Memory B cell (primary cell): ENCODE data around the gene EPS8L3.

ENCODE experiments used
- ATAC-seq: fragments of 150-1000 bp; cut with Tn5 transposase; 2 replicates; pipeline ENCODE4 v1.10.0; 2021; ENCODE audit warnings: low read depth, mild to moderate bottlenecking, moderate library complexity
- DNase-seq, 2 donors: peaks; one replicate each; pipeline ENCODE4 v3.0.0; 2022; ENCODE audit warnings: low spot score in 2 of 2
- H3K27ac Mint-ChIP-seq: one replicate; pipeline ENCODE4 v1.8.0; 2022; ENCODE audit warnings: mild to moderate bottlenecking, moderate library complexity, mixed read lengths
- H3K27me3 Mint-ChIP-seq: one replicate; pipeline ENCODE4 v1.8.0; 2022; ENCODE audit warnings: mixed read lengths
- H3K36me3 Mint-ChIP-seq: one replicate; pipeline ENCODE4 v1.8.0; 2022; ENCODE audit warnings: mild to moderate bottlenecking, mixed read lengths
- H3K4me1 Mint-ChIP-seq: one replicate; pipeline ENCODE4 v1.8.0; 2022; ENCODE audit warnings: mixed read lengths
- H3K4me3 Mint-ChIP-seq: one replicate; pipeline ENCODE4 v1.8.0; 2022; ENCODE audit warnings: mild to moderate bottlenecking, moderate library complexity, mixed read lengths
- H3K9me3 Mint-ChIP-seq: one replicate; pipeline ENCODE4 v1.8.0; 2022; ENCODE audit warnings: mixed read lengths

Gene EPS8L3

DNA sequence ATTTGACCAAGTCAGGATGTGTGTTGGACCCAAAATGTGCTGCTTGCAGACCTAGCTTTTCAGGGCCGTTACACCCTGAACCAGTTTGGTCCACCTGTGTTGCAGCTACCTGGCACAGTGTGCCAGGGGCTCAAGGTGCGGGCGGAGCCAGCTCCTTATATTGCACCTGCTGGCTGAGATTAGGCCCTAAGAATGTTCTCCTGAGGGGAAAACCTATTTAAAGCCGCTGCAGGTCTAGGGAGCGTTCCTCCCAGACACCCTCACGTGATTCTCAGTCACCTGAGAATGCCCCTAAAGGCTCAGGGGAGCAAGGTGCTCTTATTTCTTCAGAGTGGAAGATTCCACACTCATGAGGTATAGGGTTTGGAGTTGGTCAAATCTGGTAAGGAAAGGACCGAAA, 34.9 kb downstream of the EPS8L3 start:
- no peaks in the 10 kb centered on the region for H3K4me1 Mint-ChIP-seq
- H3K27me3 Mint-ChIP-seq, result peaks cover 8% of the 10 kb centered on the region
- DNase-seq, result no peak
- H3K36me3 Mint-ChIP-seq, result no peaks in the 10 kb centered on the region
- ATAC-seq, result no peak
- H3K9me3 Mint-ChIP-seq, result no peaks in the 10 kb centered on the region
- H3K27ac Mint-ChIP-seq, result no peak overlapping the region
- no peak overlapping the region for H3K4me3 Mint-ChIP-seq

DNA sequence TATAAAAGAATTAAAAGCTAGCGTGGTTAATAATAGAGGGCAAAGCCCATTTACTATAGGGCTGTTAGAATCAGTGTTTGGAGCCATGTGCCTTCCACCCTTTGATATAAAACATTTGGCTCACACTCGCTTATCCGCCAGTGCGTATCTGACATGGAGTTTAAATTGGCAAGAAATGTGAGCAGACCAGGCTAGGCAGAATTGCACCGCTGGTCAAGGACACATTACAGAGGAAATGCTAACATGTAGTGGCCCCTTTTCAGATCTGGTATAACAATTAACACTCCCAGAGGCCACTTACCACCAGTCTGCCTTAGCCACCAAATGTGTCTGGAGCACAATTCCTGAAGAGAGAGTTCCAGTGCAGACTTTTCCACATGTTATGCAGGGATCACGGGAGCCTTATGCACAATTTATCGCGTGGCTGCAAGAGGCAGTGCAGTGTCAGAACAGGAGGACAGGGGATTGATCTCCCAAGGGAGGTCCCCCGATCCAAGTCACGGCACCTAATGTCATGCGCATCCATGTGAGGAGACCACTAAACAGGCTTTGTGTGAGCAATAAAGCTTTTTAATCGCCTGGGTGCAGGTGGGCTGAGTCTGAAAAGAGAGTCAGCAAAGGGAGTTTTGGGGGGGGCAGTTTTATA, 36.9 kb downstream of the EPS8L3 start:
- ATAC-seq (no peak), DNase-seq (no peak)
- Mint-ChIP-seq H3K27me3 (peaks cover 8% of the 10 kb centered on the region), H3K36me3 (no peaks in the 10 kb centered on the region), H3K27ac (no peak overlapping the region), H3K4me3 (no peak overlapping the region), H3K9me3 (no peaks in the 10 kb centered on the region), H3K4me1 (no peaks in the 10 kb centered on the region)

DNA sequence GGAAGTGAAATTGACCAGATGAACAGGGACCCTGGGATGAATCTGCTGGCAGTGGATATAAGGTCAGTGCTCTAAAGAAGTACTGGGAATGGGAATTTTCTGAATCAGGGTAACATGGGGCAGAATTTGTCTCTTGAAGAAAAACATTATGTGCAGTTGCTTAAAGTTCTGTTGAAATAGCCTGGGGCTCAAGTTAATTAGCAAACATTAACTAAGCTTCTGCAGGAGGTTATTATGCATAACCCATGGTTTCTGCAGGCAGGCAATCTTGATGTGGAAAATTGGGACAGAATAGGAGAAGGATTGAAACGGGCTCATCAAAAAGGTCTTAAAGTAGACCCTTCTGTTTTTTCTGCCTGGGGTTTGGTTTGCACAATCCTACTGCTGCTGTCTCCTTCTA, 37.7 kb downstream of the EPS8L3 start:
- no peak for ATAC-seq
- H3K27me3 Mint-ChIP-seq, result peaks cover 8% of the 10 kb centered on the region
- no peaks in the 10 kb centered on the region for H3K9me3 Mint-ChIP-seq
- no peak for DNase-seq
- H3K4me3 Mint-ChIP-seq, result no peak overlapping the region
- H3K36me3 Mint-ChIP-seq, result no peaks in the 10 kb centered on the region
- no peak overlapping the region for H3K27ac Mint-ChIP-seq
- no peaks in the 10 kb centered on the region for H3K4me1 Mint-ChIP-seq

DNA sequence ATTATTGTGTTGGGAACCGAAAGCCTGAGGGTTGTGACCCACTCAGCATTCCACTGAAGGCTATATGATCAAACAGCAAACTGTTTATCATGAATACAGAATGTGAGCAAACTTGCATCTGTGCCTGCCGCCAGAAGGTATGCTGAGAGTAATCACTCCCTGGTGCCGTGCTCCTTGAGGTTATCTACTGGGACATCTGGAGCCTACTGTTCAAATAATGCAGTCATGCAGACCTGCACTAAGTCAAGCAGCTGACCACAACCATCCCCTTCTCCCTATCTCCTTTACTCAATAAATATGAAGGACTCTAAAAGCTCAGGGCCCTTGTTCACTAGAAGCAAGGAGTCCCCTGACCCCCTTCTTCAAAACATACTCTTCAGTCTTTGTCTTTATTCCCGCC, 38.2 kb downstream of the EPS8L3 start:
- Mint-ChIP-seq H3K4me3 (no peak overlapping the region), H3K9me3 (no peaks in the 10 kb centered on the region), H3K4me1 (no peaks in the 10 kb centered on the region), H3K36me3 (no peaks in the 10 kb centered on the region), H3K27me3 (peaks cover 7% of the 10 kb centered on the region), H3K27ac (no peak overlapping the region)
- no peak for ATAC-seq
- no peak for DNase-seq

DNA sequence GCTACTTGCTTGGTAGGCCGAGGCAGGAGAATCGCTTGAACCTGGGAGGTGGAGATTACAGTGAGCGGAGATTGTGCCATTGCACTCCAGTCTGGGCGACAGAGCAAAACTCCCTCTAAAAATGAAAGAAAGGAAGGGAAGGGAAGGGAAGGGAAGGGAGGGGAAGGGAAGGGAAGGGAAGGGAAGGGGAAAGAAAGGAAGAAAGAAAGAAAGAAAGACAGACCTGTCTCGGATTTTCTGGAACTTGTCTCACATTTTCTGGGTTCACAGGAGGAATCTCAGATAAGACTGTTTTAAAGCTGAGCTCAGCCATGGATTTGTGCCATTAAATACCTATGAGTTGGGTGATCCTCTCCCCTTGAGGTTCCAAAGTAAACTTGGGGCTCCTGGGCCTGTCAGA, 38.8 kb downstream of the EPS8L3 start:
- ATAC-seq (no peak), DNase-seq (no peak)
- Mint-ChIP-seq H3K4me1 (no peaks in the 10 kb centered on the region), H3K27me3 (peaks cover 7% of the 10 kb centered on the region), H3K27ac (no peak overlapping the region), H3K36me3 (no peaks in the 10 kb centered on the region), H3K9me3 (no peaks in the 10 kb centered on the region), H3K4me3 (no peak overlapping the region)

DNA sequence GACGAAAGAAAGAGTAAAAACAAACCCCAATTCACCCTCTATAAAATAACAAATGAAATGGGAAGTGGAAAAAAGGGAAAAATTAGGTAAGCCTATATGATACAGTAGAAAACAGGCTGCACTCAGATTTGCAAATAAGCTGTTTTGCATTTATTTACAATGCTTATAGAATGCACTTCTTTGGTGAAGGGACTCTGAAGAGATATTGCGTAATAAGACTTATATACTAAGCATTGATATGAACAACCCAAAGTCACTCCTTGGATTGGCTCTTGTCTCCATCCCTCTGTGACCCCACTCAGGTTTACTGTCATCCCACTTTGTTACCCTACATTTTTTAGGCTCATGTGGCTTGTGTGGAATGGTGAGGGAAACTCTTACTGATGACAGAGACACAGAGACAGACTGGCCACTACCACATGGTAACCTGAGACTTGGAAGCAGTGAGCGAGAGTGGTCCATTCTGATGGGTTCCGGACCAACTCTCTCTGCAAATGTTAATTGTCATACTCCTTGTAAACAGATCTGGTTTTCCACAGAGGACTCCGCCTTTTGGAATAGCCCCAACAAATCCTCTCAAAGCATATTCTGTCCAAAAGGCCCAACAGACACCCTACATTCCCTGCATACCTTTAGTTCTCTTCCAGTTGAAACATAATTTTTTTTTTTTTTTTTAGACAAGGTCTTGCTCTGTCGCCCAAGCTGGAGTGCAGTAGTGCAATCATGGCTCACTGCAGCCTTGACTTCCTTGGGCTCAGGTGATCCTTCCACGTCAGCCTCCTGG, 40.6 kb downstream of the EPS8L3 start:
- Mint-ChIP-seq H3K4me1 (no peaks in the 10 kb centered on the region), H3K27me3 (peaks cover 7% of the 10 kb centered on the region), H3K27ac (no peak overlapping the region), H3K4me3 (no peak overlapping the region), H3K9me3 (no peaks in the 10 kb centered on the region), H3K36me3 (no peaks in the 10 kb centered on the region)
- DNase-seq (no peak), ATAC-seq (no peak)

DNA sequence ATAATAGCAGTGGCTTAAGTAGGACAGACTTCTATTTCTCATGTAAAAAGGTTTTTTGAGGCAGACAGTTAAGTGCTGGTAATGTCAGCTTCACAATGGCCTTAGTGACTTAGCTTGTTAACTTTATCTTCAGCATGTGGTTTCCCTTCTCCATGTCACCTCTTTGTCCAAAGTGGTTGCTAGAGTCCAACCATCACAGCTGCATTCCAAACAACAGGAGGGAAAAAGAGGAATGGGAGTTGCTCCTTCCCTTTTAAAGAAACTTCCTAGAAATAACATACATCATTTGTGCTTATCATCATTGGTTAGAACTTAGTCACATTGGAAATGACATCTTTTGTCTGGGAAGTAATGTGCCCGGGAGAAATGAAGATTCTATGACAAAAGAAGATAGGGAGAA, 41.8 kb downstream of the EPS8L3 start:
- Mint-ChIP-seq H3K9me3 (no peaks in the 10 kb centered on the region), H3K4me3 (no peak overlapping the region), H3K36me3 (peaks cover 2% of the 10 kb centered on the region), H3K27ac (no peak overlapping the region), H3K4me1 (no peaks in the 10 kb centered on the region), H3K27me3 (peaks cover 10% of the 10 kb centered on the region)
- no peak for ATAC-seq
- DNase-seq, result no peak

DNA sequence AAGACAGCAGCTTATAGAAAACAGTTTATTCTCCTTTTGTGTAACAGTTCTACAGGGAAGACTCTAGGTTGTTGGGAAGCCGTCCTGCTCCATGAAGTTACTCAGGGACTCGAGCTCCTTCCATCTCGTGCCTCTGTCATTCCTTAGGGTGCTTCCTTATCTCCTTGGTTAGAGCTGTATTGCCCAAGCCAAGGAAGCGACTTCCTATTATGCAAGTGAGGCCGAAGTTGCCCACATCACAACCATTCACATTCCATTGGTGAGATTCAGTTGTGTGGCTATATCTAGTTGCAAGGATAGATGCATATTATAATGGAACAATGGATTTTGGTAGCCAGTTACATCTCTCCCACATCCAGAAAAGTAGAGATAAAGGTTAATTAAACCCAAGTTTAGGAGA, 42.7 kb downstream of the EPS8L3 start:
- no peak overlapping the region for H3K27ac Mint-ChIP-seq
- H3K27me3 Mint-ChIP-seq, result peaks cover 11% of the 10 kb centered on the region
- ATAC-seq (no peak), DNase-seq (no peak)
- H3K4me1 Mint-ChIP-seq, result no peaks in the 10 kb centered on the region
- peaks cover 2% of the 10 kb centered on the region for H3K36me3 Mint-ChIP-seq
- H3K9me3 Mint-ChIP-seq, result no peaks in the 10 kb centered on the region
- H3K4me3 Mint-ChIP-seq, result no peak overlapping the region

DNA sequence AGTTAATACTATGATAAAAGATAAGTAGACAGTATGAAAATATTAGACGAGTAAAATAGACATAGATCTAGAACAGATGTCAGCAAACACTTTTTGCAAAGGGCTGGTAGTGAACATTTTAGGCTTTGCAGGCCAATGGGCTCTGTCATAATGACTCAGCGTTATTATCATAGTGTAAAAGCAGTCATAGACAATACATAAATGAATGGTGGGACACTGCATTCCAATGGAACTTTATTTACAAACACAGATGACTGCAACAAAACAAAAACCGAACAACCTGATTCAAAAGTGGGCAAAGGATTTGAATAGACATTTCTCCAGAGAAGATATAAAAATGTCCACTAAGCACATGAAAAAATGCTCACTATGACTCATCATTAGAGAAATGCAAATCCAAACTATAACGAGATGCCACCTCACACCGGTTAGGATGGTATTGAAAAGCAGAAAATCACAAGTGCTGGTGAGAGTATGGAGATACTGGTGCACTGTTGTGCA, 44.3 kb downstream of the EPS8L3 start:
- H3K36me3 Mint-ChIP-seq, result peaks cover 2% of the 10 kb centered on the region
- DNase-seq (no peak), ATAC-seq (no peak)
- H3K4me1 Mint-ChIP-seq, result no peaks in the 10 kb centered on the region
- H3K4me3 Mint-ChIP-seq, result no peak overlapping the region
- H3K27me3 Mint-ChIP-seq, result peaks cover 10% of the 10 kb centered on the region
- no peaks in the 10 kb centered on the region for H3K9me3 Mint-ChIP-seq
- no peak overlapping the region for H3K27ac Mint-ChIP-seq

DNA sequence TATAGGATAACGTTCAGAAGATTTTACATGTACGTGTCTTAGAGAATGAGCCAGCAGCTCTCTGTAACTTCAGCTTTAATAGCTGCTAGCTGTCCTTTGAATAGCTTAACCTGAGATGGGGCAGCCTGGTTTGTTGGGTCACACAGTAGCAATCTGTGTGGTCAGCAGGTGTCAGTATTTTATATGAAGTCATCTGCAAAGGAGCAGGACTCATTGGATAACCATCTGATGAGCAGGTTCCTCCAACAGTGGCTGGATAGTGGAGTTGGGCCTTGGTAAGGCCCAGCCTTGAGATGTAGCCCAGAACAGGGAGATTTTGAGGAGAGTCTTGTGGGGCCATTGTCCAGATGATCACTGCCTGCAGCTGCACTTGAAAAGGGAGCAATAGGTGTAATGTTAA, 45.2 kb downstream of the EPS8L3 start:
- no peaks in the 10 kb centered on the region for H3K9me3 Mint-ChIP-seq
- peaks cover 15% of the 10 kb centered on the region for H3K27me3 Mint-ChIP-seq
- DNase-seq (no peak), ATAC-seq (no peak)
- H3K36me3 Mint-ChIP-seq, result peaks cover 2% of the 10 kb centered on the region
- no peak overlapping the region for H3K4me3 Mint-ChIP-seq
- no peaks in the 10 kb centered on the region for H3K4me1 Mint-ChIP-seq
- no peak overlapping the region for H3K27ac Mint-ChIP-seq

DNA sequence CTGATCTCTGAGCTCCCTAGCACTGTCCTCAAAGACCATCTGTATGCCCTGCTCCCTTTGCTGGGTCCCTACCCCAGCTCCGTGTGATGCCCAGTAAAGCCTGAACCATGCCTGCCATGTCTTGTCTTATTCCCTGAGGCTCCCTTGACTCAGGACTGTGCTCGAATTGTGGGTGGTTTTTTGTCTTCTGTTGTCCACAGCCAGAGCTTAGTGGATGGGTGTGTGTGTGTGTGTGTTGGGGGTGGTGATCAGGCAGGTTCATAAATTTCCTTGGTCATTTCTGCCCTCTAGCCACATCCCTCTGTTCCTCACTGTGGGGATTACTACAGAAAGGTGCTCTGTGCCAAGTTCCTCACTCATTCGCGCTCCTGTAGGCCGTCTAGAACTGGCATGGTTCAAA, 46.0 kb downstream of the EPS8L3 start:
- no peak overlapping the region for H3K27ac Mint-ChIP-seq
- no peak overlapping the region for H3K4me3 Mint-ChIP-seq
- ATAC-seq (no peak), DNase-seq (no peak)
- no peaks in the 10 kb centered on the region for H3K9me3 Mint-ChIP-seq
- H3K4me1 Mint-ChIP-seq, result no peaks in the 10 kb centered on the region
- peaks cover 2% of the 10 kb centered on the region for H3K36me3 Mint-ChIP-seq
- peaks cover 17% of the 10 kb centered on the region for H3K27me3 Mint-ChIP-seq

DNA sequence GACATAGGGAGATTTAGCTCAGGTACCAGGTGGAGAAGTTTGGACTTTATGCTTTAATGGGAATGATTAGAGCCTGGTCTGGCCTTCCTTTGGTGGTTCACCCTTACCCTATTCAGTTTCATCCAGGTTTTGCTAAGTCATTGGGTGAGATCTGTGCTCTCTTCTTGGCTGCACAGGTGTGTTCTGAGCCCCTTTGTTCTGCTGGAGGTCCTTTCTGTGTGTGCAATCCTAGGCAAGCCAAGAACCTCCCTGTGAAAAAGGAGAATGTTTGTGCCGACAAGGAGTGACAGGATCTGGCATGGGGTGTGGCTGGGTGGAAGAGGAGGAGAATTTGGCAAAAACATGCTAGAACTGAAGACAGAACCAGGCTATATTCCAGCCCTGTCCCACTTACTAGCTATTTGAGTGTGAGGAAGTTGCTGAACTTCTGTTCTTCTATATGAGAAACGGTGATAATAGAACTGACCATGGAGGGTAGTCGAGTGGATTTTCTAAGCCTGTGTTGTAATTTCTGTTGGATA, 47.1 kb downstream of the EPS8L3 start:
- H3K9me3 Mint-ChIP-seq, result no peaks in the 10 kb centered on the region
- H3K27ac Mint-ChIP-seq, result no peak overlapping the region
- no peak overlapping the region for H3K4me3 Mint-ChIP-seq
- no peak for ATAC-seq
- peaks cover 3% of the 10 kb centered on the region for H3K4me1 Mint-ChIP-seq
- DNase-seq, result no peak
- H3K27me3 Mint-ChIP-seq, result peaks cover 18% of the 10 kb centered on the region
- peaks cover 2% of the 10 kb centered on the region for H3K36me3 Mint-ChIP-seq

DNA sequence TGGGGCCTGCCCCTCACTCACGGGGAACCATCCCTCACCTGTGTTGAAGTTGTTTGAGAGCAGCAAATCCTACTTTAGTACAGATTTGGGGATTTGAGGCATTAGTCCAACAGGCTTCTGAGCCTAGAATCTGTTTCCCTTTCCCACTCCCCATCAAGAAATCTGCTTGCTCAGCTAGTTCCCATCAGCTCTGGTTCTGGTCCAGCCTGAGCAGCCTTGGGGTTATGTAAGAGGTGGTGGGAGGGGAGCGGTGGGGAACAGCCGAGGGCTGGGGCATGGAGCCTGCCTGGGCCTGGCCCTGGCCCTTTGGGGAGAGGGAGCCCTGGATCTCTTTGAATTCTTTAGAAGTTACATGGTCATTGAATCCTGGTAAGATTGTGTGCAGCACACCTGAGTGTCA, 47.6 kb downstream of the EPS8L3 start:
- no peak for ATAC-seq
- Mint-ChIP-seq H3K4me3 (no peak overlapping the region), H3K36me3 (peaks cover 2% of the 10 kb centered on the region), H3K9me3 (no peaks in the 10 kb centered on the region), H3K27ac (no peak overlapping the region), H3K27me3 (peaks cover 18% of the 10 kb centered on the region), H3K4me1 (peaks cover 3% of the 10 kb centered on the region)
- DNase-seq, result no peak

DNA sequence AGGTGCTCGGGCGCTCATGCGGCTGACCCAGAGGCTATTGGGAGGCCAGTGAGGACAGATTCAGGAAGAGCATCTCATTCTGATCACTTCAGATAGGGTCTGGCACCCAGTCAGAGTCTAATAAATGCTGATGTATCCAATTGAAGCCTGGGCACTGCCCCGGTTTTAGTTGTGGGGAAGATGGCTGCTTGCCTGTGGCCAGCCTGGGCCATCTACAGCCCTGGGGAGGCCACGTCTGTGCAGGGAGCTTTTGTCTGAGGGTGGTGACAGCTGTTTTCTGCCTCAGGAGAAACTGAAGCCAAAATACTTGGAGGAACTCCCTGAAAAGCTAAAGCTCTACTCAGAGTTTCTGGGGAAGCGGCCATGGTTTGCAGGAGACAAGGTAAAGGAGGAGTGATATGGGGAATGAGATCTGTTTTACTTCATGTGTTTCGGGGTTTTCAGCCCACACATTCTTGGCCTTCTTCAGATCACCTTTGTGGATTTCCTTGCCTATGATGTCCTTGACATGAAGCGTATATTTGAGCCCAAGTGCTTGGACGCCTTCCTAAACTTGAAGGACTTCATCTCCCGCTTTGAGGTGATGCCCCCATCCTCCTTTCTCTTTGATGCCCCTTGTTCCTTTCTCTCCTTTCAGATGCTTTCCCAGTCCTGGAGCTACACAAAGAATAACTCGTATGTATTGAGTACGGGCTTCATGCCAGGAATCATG, 48.9 kb downstream of the EPS8L3 start:
- Mint-ChIP-seq H3K4me1 (peaks cover 3% of the 10 kb centered on the region), H3K27me3 (peaks cover 18% of the 10 kb centered on the region), H3K36me3 (peaks cover 2% of the 10 kb centered on the region), H3K4me3 (no peak overlapping the region), H3K9me3 (no peaks in the 10 kb centered on the region), H3K27ac (no peak overlapping the region)
- ATAC-seq, result no peak
- DNase-seq, result no peak
